ENCODE measurements around the gene POLR1H. TPM values are rescaled to one million over a fixed set of nuclear protein-coding genes. Genes with fewer than 3 reads are reported as not detected.
"Not testable (repeated sequence)": the region's sequence is repeated elsewhere in the genome, so short reads cannot be mapped to it uniquely, and the experiment has no call there.

POLR1H gene
- total RNA-seq (2014; rRNA removed; shearing (Covaris generic)): 25.6 and 32.5 TPM in 2 replicates
- polyA plus RNA-seq (2014; cell fraction: nucleus; rRNA removed): 15.5 and 34.4 TPM in 2 replicates

GRCh38 chr6:30061092-30061857 lies at the start of gene POLR1H:
TSS of gene POLR1H (plus strand) at chr6:30061265. CDS start at chr6:30061525, 260 bp downstream.
- DNase-seq (ENCODE audit: extremely low read depth, low read depth): peak; percentile 92

GRCh38 chr6:30013291-30013922 lies 47.7 kb upstream of the POLR1H start:
- DNase-seq (ENCODE audit: extremely low read depth, low read depth): no peak

GRCh38 chr6:30019819-30020218 lies 41.2 kb upstream of the POLR1H start:
- DNase-seq (ENCODE audit: extremely low read depth, low read depth): no peak

GRCh38 chr6:30020626-30021025 lies 40.4 kb upstream of the POLR1H start:
- DNase-seq (ENCODE audit: extremely low read depth, low read depth): no peak

- no peak for DNase-seq (ENCODE audit: extremely low read depth, low read depth)
Measured at GRCh38 chr6:30022189-30022588, 38.9 kb upstream of the POLR1H start.

- not testable (repeated sequence) for DNase-seq (ENCODE audit: extremely low read depth, low read depth)
Measured at GRCh38 chr6:30022712-30023111, 38.4 kb upstream of the POLR1H start.

- no peak for DNase-seq (ENCODE audit: extremely low read depth, low read depth)
Measured at GRCh38 chr6:30025186-30025585, 35.9 kb upstream of the POLR1H start.

- no peak for DNase-seq (ENCODE audit: extremely low read depth, low read depth)
Measured at GRCh38 chr6:30029588-30029987, 31.5 kb upstream of the POLR1H start.

- no peak for DNase-seq (ENCODE audit: extremely low read depth, low read depth)
Measured at GRCh38 chr6:30031381-30031780, 29.7 kb upstream of the POLR1H start.

- DNase-seq (ENCODE audit: extremely low read depth, low read depth): peak; percentile 5
Measured at GRCh38 chr6:30033440-30033839, 27.6 kb upstream of the POLR1H start.

GRCh38 chr6:30035784-30036183 lies 25.3 kb upstream of the POLR1H start:
- DNase-seq (ENCODE audit: extremely low read depth, low read depth): no peak

- DNase-seq (ENCODE audit: extremely low read depth, low read depth): no peak
Measured at GRCh38 chr6:30037182-30037788, 23.8 kb upstream of the POLR1H start.

GRCh38 chr6:30041221-30041620 lies 19.8 kb upstream of the POLR1H start:
- no peak for DNase-seq (ENCODE audit: extremely low read depth, low read depth)

GRCh38 chr6:30041821-30042220 lies 19.2 kb upstream of the POLR1H start:
- DNase-seq (ENCODE audit: extremely low read depth, low read depth): no peak

GRCh38 chr6:30042476-30042875 lies 18.6 kb upstream of the POLR1H start:
- DNase-seq (ENCODE audit: extremely low read depth, low read depth): no peak

GRCh38 chr6:30042914-30043313 lies 18.2 kb upstream of the POLR1H start:
- DNase-seq (ENCODE audit: extremely low read depth, low read depth): no peak

- no peak for DNase-seq (ENCODE audit: extremely low read depth, low read depth)
Measured at GRCh38 chr6:30043744-30044143, 17.3 kb upstream of the POLR1H start.

GRCh38 chr6:30044630-30045029 lies 16.4 kb upstream of the POLR1H start:
- no peak for DNase-seq (ENCODE audit: extremely low read depth, low read depth)

GRCh38 chr6:30047220-30047619 lies 13.8 kb upstream of the POLR1H start:
- DNase-seq (ENCODE audit: extremely low read depth, low read depth): no peak

GRCh38 chr6:30053682-30054081 lies 7.4 kb upstream of the POLR1H start:
- DNase-seq (ENCODE audit: extremely low read depth, low read depth): no peak

GRCh38 chr6:30055513-30055912 lies 5.6 kb upstream of the POLR1H start:
- DNase-seq (ENCODE audit: extremely low read depth, low read depth): no peak

- no peak for DNase-seq (ENCODE audit: extremely low read depth, low read depth)
Measured at GRCh38 chr6:30060606-30061091, 416 bp upstream of the POLR1H start.

Measured in NCI-H460 (cell line).